SK-N-SH (cell line): ENCODE measurements around the gene DCP1B. TPM values are rescaled to one million over a fixed set of nuclear protein-coding genes. Genes with fewer than 3 reads are reported as not detected.

Source experiments
- CTCF ChIA-PET: fragments of 300-600, 350-600 bp; formaldehyde crosslinking; extraction: SDS; loops from one replicate; lab custom pipeline; 2021; lab: Yijun Ruan, JAX
- POLR2A ChIA-PET: fragments of 350-600 bp; sonication (Branson Sonifier 250); formaldehyde crosslinking; extraction: SDS; loops from one replicate; lab custom pipeline; 2020; ENCODE audit warnings: antibody characterized with exemption, inconsistent platforms; lab: Yijun Ruan, JAX
- DNase-seq: peaks from one replicate; pipeline ENCODE4 v3.0.0; 2012
- H2AFZ ChIP-seq: fragments of 200-600 bp; sonication (generic); 2 replicates; pipeline ENCODE4 v1.8.1; 2016; ENCODE audit warnings: antibody characterized with exemption, mild to moderate bottlenecking, low read depth
- H3F3A ChIP-seq: fragments of 200-600 bp; sonication (generic); replicated peaks from 2 replicates; pipeline ENCODE3; 2016; ENCODE audit warnings: antibody characterized with exemption, mild to moderate bottlenecking; ENCODE audit not compliant: insufficient read depth
- H3K27ac ChIP-seq, 2 experiments: fragments of 200-500 bp in 1 of 2; fragments of 200-600 bp in 1 of 2; sonication (Bioruptor generic) in 1 of 2; sonication (generic), shearing (Covaris generic) in 1 of 2; 2 replicates each; pipeline versions ENCODE4 v1.5.1 to v1.6.1; 2014 to 2016; ENCODE audit warnings: low read depth in 2 of 2, inconsistent platforms in 1 of 2, low read length in 1 of 2, mild to moderate bottlenecking in 1 of 2, mixed read lengths in 1 of 2
- H3K27me3 ChIP-seq: fragments of 200-600 bp; sonication (generic), shearing (Covaris generic); 2 replicates; pipeline ENCODE4 v1.6.1; 2016; ENCODE audit warnings: mixed run types; ENCODE audit not compliant: insufficient read depth
- H3K36me3 ChIP-seq, 2 experiments: fragments of 200-500 bp in 1 of 2; fragments of 200-600 bp in 1 of 2; sonication (Bioruptor generic) in 1 of 2; sonication (generic) in 1 of 2; replicated peaks in 1 of 2; 2 replicates each; pipeline versions ENCODE3 to v1.5.1; 2014 to 2016; ENCODE audit warnings: low read length in 1 of 2, mild to moderate bottlenecking in 1 of 2; ENCODE audit not compliant: insufficient read depth in 2 of 2, control insufficient read depth in 1 of 2
- H3K4me1 ChIP-seq, 2 experiments: fragments of 200-500 bp in 1 of 2; fragments of 200-600 bp in 1 of 2; sonication (Bioruptor generic) in 1 of 2; sonication (generic), shearing (Covaris generic) in 1 of 2; 2 replicates each; pipeline versions ENCODE4 v1.5.1 to v1.6.1; 2014 to 2016; ENCODE audit warnings: low read depth in 1 of 2, low read length in 1 of 2, mixed run types in 1 of 2; ENCODE audit not compliant: insufficient read depth in 2 of 2, control insufficient read depth in 1 of 2
- H3K4me2 ChIP-seq: fragments of 200-600 bp; sonication (generic), shearing (Covaris generic); 2 replicates; pipeline ENCODE4 v1.6.1; 2017; ENCODE audit warnings: mixed run types
- H3K4me3 ChIP-seq, 2 experiments: fragments of 200-500 bp in 1 of 2; fragments of 200-600 bp in 1 of 2; sonication (Bioruptor generic) in 1 of 2; sonication (generic), shearing (Covaris generic) in 1 of 2; 2 replicates each; pipeline versions ENCODE4 v1.5.1 to v1.8.1; 2014 to 2016; ENCODE audit warnings: low read depth in 2 of 2, inconsistent platforms in 1 of 2, low read length in 1 of 2, mild to moderate bottlenecking in 1 of 2, mixed read lengths in 1 of 2, moderate library complexity in 1 of 2
- H3K79me2 ChIP-seq: fragments of 200-600 bp; sonication (generic); 2 replicates; pipeline ENCODE4 v1.8.1; 2017; ENCODE audit warnings: mild to moderate bottlenecking; ENCODE audit not compliant: insufficient read depth
- H3K9ac ChIP-seq: fragments of 200-600 bp; sonication (generic); 2 replicates; pipeline ENCODE4 v1.6.1; 2017; ENCODE audit warnings: mixed run types
- H3K9me2 ChIP-seq: fragments of 200-600 bp; sonication (generic); 2 replicates; pipeline ENCODE4 v1.6.1; 2017; ENCODE audit warnings: mixed run types
- H3K9me3 ChIP-seq: fragments of 200-600 bp; sonication (generic); 2 replicates; pipeline ENCODE4 v1.6.1; 2017; ENCODE audit warnings: mixed run types, mild to moderate bottlenecking, moderate library complexity
- H4K20me1 ChIP-seq: fragments of 200-600 bp; sonication (generic); 2 replicates; pipeline ENCODE4 v1.6.1; 2017; ENCODE audit warnings: mild to moderate bottlenecking, mixed run types; ENCODE audit not compliant: insufficient read depth
- EZH2phosphoT487 ChIP-seq: fragments of 200-600 bp; sonication (generic); IDR thresholded peaks from 2 replicates; pipeline ENCODE4 v1.6.1; 2017; ENCODE audit warnings: low read depth, mixed run types, mild to moderate bottlenecking, antibody characterized with exemption, moderate library complexity, borderline replicate concordance
- FOXJ3 ChIP-seq: sonication (generic); formaldehyde crosslinking; IDR thresholded peaks from 2 replicates; pipeline ENCODE4 v1.5.1; 2020; ENCODE audit warnings: mild to moderate bottlenecking, missing genetic modification reagents
- FOXM1 ChIP-seq: IDR thresholded peaks from 2 replicates; pipeline ENCODE4 v1.4.0; 2012; ENCODE audit warnings: low read depth, mild to moderate bottlenecking
- MEF2A ChIP-seq: IDR thresholded peaks from 2 replicates; pipeline ENCODE4 v1.4.0; 2012; ENCODE audit warnings: low read depth, borderline replicate concordance
- MXI1 ChIP-seq: IDR thresholded peaks from 2 replicates; pipeline ENCODE4 v1.6.1; 2012; ENCODE audit warnings: mild to moderate bottlenecking, low read depth, low read length, improper control_type of control experiment
- NRF1 ChIP-seq: IDR thresholded peaks from 2 replicates; pipeline ENCODE4 v1.6.1; 2012; ENCODE audit warnings: low read depth, mild to moderate bottlenecking, low read length
- POLR2AphosphoS5 ChIP-seq: IDR thresholded peaks from 2 replicates; pipeline ENCODE4 v1.6.1; 2012; ENCODE audit warnings: low read depth, low read length
- SMC3 ChIP-seq: IDR thresholded peaks from 2 replicates; pipeline ENCODE4 v1.6.1; 2012; ENCODE audit warnings: low read depth, low read length, improper control_type of control experiment
- WGBS: methylation state at CpG from one replicate; pipeline ENCODE4 v1.1.6; 2017; ENCODE audit warnings: low lambda C conversion rate; 5-methylcytosine and 5-hydroxymethylcytosine counted together
- polyA plus RNA-seq, 3 experiments: library from polyadenylated mRNA; depleted of rRNA; stranded (reverse); fragments of >200 nt; gene quantifications; 2 replicates each; pipeline ENCODE4 v1.2.3, GENCODE V29; 2012
- TF ChIP-seq, protein P1 (sequence below): IDR thresholded peaks from 2 replicates; pipeline ENCODE4 v1.4.0; 2012; ENCODE audit warnings: low read depth, borderline replicate concordance
- TF ChIP-seq, protein P2 (sequence below): fragments of 200-600 bp; sonication (generic); IDR thresholded peaks from 2 replicates; pipeline ENCODE4 v1.6.1; 2017; ENCODE audit warnings: antibody characterized with exemption, mild to moderate bottlenecking, moderate library complexity
- TF ChIP-seq, protein P3 (sequence below): fragments of 150-350 bp; IDR thresholded peaks from 2 replicates; pipeline ENCODE4 v1.6.1; 2016; ENCODE audit warnings: mild to moderate bottlenecking, low read depth, low read length

DCP1B gene
- polyA plus RNA-seq, 1 of the 3 experiments (the other 2 are of a cell fraction), result 18.8 TPM

DNA sequence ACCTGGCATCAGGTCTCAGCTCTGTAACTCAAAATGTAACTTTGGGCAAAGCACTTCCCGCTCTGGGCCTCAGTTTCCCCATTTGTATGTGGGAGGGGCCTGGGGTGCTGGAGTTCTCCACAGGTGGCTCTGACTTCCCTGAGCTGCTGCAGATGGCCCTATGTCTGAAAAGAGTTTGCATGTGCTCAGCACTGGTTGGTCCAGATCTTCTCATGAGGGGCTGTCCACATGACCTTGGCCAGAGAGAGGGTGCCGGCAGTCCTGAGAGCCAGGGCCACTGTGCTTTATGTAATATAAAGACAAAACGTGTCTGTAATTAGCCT is 78.6 kb downstream of the DCP1B start:
- Histone ChIP-seq H3K4me3 (no peak overlapping the region), H3K36me3 (no peaks in the 10 kb centered on the region), H2AFZ (no peak overlapping the region), H4K20me1 (no peaks in the 10 kb centered on the region), H3F3A (no peaks in the 10 kb centered on the region), H3K9ac (no peak overlapping the region), H3K79me2 (no peaks in the 10 kb centered on the region), H3K27ac (no peak overlapping the region), H3K4me2 (no peak overlapping the region), H3K9me2 (no peaks in the 10 kb centered on the region), H3K27me3 (no peaks in the 10 kb centered on the region; the same call in 1 of the 2 replicates), H3K9me3 (no peaks in the 10 kb centered on the region), H3K4me1 (peaks cover 0 to 44% of the 10 kb centered on the region in 2 experiments; a peak in 1 of 4 replicates)
- no peak for DNase-seq
- TF ChIP-seq MEF2A (no peak), EZH2phosphoT487 (no peak), NRF1 (no peak), FOXM1 (no peak), POLR2AphosphoS5 (no peak), MXI1 (no peak), SMC3 (no peak), FOXJ3 (CRISPR knock-in tag) (no peak)
- TF ChIP-seq, protein P1, sequence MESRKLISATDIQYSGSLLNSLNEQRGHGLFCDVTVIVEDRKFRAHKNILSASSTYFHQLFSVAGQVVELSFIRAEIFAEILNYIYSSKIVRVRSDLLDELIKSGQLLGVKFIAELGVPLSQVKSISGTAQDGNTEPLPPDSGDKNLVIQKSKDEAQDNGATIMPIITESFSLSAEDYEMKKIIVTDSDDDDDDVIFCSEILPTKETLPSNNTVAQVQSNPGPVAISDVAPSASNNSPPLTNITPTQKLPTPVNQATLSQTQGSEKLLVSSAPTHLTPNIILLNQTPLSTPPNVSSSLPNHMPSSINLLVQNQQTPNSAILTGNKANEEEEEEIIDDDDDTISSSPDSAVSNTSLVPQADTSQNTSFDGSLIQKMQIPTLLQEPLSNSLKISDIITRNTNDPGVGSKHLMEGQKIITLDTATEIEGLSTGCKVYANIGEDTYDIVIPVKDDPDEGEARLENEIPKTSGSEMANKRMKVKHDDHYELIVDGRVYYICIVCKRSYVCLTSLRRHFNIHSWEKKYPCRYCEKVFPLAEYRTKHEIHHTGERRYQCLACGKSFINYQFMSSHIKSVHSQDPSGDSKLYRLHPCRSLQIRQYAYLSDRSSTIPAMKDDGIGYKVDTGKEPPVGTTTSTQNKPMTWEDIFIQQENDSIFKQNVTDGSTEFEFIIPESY, result no peak
- TF ChIP-seq, protein P2, sequence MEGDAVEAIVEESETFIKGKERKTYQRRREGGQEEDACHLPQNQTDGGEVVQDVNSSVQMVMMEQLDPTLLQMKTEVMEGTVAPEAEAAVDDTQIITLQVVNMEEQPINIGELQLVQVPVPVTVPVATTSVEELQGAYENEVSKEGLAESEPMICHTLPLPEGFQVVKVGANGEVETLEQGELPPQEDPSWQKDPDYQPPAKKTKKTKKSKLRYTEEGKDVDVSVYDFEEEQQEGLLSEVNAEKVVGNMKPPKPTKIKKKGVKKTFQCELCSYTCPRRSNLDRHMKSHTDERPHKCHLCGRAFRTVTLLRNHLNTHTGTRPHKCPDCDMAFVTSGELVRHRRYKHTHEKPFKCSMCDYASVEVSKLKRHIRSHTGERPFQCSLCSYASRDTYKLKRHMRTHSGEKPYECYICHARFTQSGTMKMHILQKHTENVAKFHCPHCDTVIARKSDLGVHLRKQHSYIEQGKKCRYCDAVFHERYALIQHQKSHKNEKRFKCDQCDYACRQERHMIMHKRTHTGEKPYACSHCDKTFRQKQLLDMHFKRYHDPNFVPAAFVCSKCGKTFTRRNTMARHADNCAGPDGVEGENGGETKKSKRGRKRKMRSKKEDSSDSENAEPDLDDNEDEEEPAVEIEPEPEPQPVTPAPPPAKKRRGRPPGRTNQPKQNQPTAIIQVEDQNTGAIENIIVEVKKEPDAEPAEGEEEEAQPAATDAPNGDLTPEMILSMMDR, result no peak
- TF ChIP-seq, protein P3, sequence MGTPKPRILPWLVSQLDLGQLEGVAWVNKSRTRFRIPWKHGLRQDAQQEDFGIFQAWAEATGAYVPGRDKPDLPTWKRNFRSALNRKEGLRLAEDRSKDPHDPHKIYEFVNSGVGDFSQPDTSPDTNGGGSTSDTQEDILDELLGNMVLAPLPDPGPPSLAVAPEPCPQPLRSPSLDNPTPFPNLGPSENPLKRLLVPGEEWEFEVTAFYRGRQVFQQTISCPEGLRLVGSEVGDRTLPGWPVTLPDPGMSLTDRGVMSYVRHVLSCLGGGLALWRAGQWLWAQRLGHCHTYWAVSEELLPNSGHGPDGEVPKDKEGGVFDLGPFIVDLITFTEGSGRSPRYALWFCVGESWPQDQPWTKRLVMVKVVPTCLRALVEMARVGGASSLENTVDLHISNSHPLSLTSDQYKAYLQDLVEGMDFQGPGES, result no peak
- ChIA-PET POLR2A (no interaction called here), CTCF (interaction anchor here (2.2 to 2.4 kb wide), 2 partner anchors 14 to 135 kb away, joined by 7 to 18 read pairs; no protein-coding TSS in a partner anchor)
- WGBS, result 67% methylated on average over 2 of the region's 3 CpGs
